IMR-90 (cell line): ENCODE measurements around the gene TCF7L1. TPM values are rescaled to one million over a fixed set of nuclear protein-coding genes. Genes with fewer than 3 reads are reported as not detected.
A peak's percentile ranks its signal among the peaks of the same experiment; 100 is the strongest.

Experiments
- ATAC-seq: fragments of 200-7000 bp; cut with Tn5 transposase; 2 replicates; pipeline ENCODE4 v1.9.1; 2020; ENCODE audit warnings: low read depth, mild to moderate bottlenecking, moderate library complexity
- BruUV-seq: library from RNA; stranded (reverse); fragments of 400-500 nt; replicated peaks from 2 replicates; lab custom pipeline; 2021; lab: Mats Ljungman, UMichigan
- CTCF ChIA-PET: fragments of 300-600 bp; formaldehyde crosslinking; extraction: SDS; loops from one replicate; lab custom pipeline; 2021; ENCODE audit warnings: antibody characterized with exemption; lab: Yijun Ruan, JAX
- POLR2A ChIA-PET: fragments of 300-600 bp; sonication (Branson Sonifier 250); formaldehyde crosslinking; loops from one replicate; lab custom pipeline; 2022; ENCODE audit warnings: antibody characterized with exemption; ENCODE audit not compliant: unreplicated experiment; lab: Charles Lee
- DNase-seq: peaks from one replicate; pipeline ENCODE4 v3.0.0; 2013
- H2AFZ ChIP-seq: replicated peaks from 2 replicates; pipeline ENCODE3; 2013; ENCODE audit warnings: low read length, mild to moderate bottlenecking; ENCODE audit not compliant: poor library complexity
- H2AK5ac ChIP-seq: 2 replicates; pipeline ENCODE4 v1.6.1; 2013; ENCODE audit warnings: low read depth, low read length, inconsistent platforms
- H2AK9ac ChIP-seq: replicated peaks from 2 replicates; pipeline ENCODE3; 2013; ENCODE audit warnings: mild to moderate bottlenecking, low read depth, low read length, moderate library complexity; ENCODE audit not compliant: poor library complexity
- H2BK120ac ChIP-seq: 2 replicates; pipeline ENCODE4 v1.6.1; 2013; ENCODE audit warnings: low read depth, low read length, inconsistent platforms
- H2BK15ac ChIP-seq: 3 replicates; pipeline ENCODE4 v1.6.1; 2013; ENCODE audit warnings: low read depth, low read length, inconsistent platforms
- H2BK20ac ChIP-seq: 2 replicates; pipeline ENCODE4 v1.6.1; 2013; ENCODE audit warnings: low read depth, mild to moderate bottlenecking, inconsistent platforms, low read length, moderate library complexity
- H2BK5ac ChIP-seq: 2 replicates; pipeline ENCODE4 v1.6.1; 2013; ENCODE audit warnings: mild to moderate bottlenecking, low read depth, low read length, inconsistent platforms; ENCODE audit not compliant: poor library complexity, severe bottlenecking
- H3K14ac ChIP-seq: replicated peaks from 2 replicates; pipeline ENCODE4 v1.6.1; 2013; ENCODE audit warnings: low read depth, low read length, inconsistent platforms
- H3K18ac ChIP-seq: 2 replicates; pipeline ENCODE4 v1.6.1; 2013; ENCODE audit warnings: low read depth, low read length, control low read depth
- H3K23ac ChIP-seq: 2 replicates; pipeline ENCODE4 v1.6.1; 2013; ENCODE audit warnings: low read depth, low read length, inconsistent platforms
- H3K27ac ChIP-seq: 2 replicates; pipeline ENCODE4 v1.5.1; 2013; ENCODE audit warnings: mild to moderate bottlenecking, control low read depth, low read length; ENCODE audit not compliant: insufficient read depth
- H3K27me3 ChIP-seq: 2 replicates; pipeline ENCODE4 v1.6.1; 2013; ENCODE audit warnings: low read length; ENCODE audit not compliant: control insufficient read depth, insufficient read depth
- H3K36me3 ChIP-seq: 2 replicates; pipeline ENCODE4 v1.6.1; 2013; ENCODE audit warnings: low read length, mixed read lengths; ENCODE audit not compliant: control insufficient read depth, insufficient read depth
- H3K4ac ChIP-seq: 2 replicates; pipeline ENCODE4 v1.6.1; 2013; ENCODE audit warnings: low read depth, low read length, inconsistent platforms
- H3K4me1 ChIP-seq: 2 replicates; pipeline ENCODE4 v1.6.1; 2013; ENCODE audit warnings: low read length, mixed read lengths; ENCODE audit not compliant: control insufficient read depth, insufficient read depth
- H3K4me2 ChIP-seq: 2 replicates; pipeline ENCODE4 v1.6.1; 2013; ENCODE audit warnings: low read depth, mild to moderate bottlenecking, control low read depth, low read length, moderate library complexity
- H3K4me3 ChIP-seq: 2 replicates; pipeline ENCODE4 v1.5.1; 2013; ENCODE audit warnings: low read depth, mild to moderate bottlenecking, control low read depth, low read length, moderate library complexity; ENCODE audit not compliant: insufficient read depth
- H3K56ac ChIP-seq: 2 replicates; pipeline ENCODE4 v1.6.1; 2013; ENCODE audit warnings: low read length, inconsistent platforms; ENCODE audit not compliant: insufficient read depth; ENCODE audit errors: extremely low read depth
- H3K79me1 ChIP-seq, 2 experiments: 2 replicates each; pipeline ENCODE4 v1.6.1; 2013; ENCODE audit warnings: low read length in 2 of 2, inconsistent platforms in 1 of 2, low read depth in 1 of 2
- H3K9ac ChIP-seq: 2 replicates; pipeline ENCODE4 v1.6.1; 2013; ENCODE audit warnings: low read depth, low read length, control low read depth
- H3K9me1 ChIP-seq: 2 replicates; pipeline ENCODE4 v1.6.1; 2013; ENCODE audit warnings: low read length, inconsistent platforms; ENCODE audit not compliant: insufficient read depth
- H3K9me3 ChIP-seq: 2 replicates; pipeline ENCODE4 v1.6.1; 2013; ENCODE audit warnings: low read length; ENCODE audit not compliant: control insufficient read depth, insufficient read depth
- H4K20me1 ChIP-seq: 2 replicates; pipeline ENCODE4 v1.6.1; 2013; ENCODE audit warnings: low read length, inconsistent platforms; ENCODE audit not compliant: insufficient read depth
- H4K5ac ChIP-seq: 2 replicates; pipeline ENCODE4 v1.6.1; 2013; ENCODE audit warnings: mild to moderate bottlenecking, low read depth, low read length, control low read depth
- H4K8ac ChIP-seq, 2 experiments: 2 replicates each; pipeline ENCODE4 v1.6.1; 2013; ENCODE audit warnings: low read depth in 2 of 2, low read length in 2 of 2, control low read depth in 1 of 2, inconsistent platforms in 1 of 2
- H4K91ac ChIP-seq: 2 replicates; pipeline ENCODE4 v1.6.1; 2013; ENCODE audit warnings: low read depth, low read length, inconsistent platforms; ENCODE audit not compliant: insufficient read depth
- NFE2L2 ChIP-seq: fragments of 150-350 bp; IDR thresholded peaks from 2 replicates; pipeline ENCODE4 v1.6.1; 2016; ENCODE audit warnings: low read depth, mild to moderate bottlenecking, low read length
- WGBS, 2 experiments: methylation state at CpG; one replicate each; pipeline versions ENCODE4 v1.1.5 to v1.1.7; 2013; ENCODE audit warnings: missing lambda C conversion rate in 2 of 2; ENCODE audit not compliant: insufficient read length in 1 of 2; ENCODE audit errors: extremely low coverage in 2 of 2; 5-methylcytosine and 5-hydroxymethylcytosine counted together
- dilution Hi-C: fragments of 300-500 bp; cut with HindIII; formaldehyde crosslinking; loops from one replicate; pipeline ENCODE4 v1.14.3; 2018; ENCODE audit warnings: low sequenced_read_pairs; ENCODE audit not compliant: unreplicated experiment
- in situ Hi-C: fragments of 300-500 bp; cut with MboI; formaldehyde crosslinking; loops from 3 replicates; pipeline ENCODE4 v1.14.3; 2019; ENCODE audit warnings: low sequenced_read_pairs, inconsistent platforms, mixed read lengths
- intact Hi-C: fragments of 100-400 bp; cut with micrococcal nuclease; formaldehyde crosslinking; loops from 2 replicates; pipeline ENCODE4 v1.10.0; 2022
- polyA plus RNA-seq, 3 experiments: library from polyadenylated mRNA; depleted of rRNA; stranded (reverse); fragments of >200 nt; gene quantifications; 2 replicates each; pipeline ENCODE4 v1.2.3, GENCODE V29; 2012; ENCODE audit warnings: low replicate concordance in 1 of 3
- total RNA-seq: library from RNA; depleted of rRNA; stranded (reverse); fragments of >200 nt; gene quantifications from 2 replicates; pipeline ENCODE4 v1.2.3, GENCODE V29; 2012
- TF ChIP-seq, protein P1 (sequence below): fragments of 150-350 bp; IDR thresholded peaks from 2 replicates; pipeline ENCODE4 v1.6.1; 2017; ENCODE audit warnings: mild to moderate bottlenecking, antibody characterized with exemption, low read length, low read depth

The TCF7L1 gene
- total and polyA plus RNA-seq, 2 of the 4 experiments (the other 2 are of a cell fraction) = 0.72 to 11.1 TPM

DNA sequence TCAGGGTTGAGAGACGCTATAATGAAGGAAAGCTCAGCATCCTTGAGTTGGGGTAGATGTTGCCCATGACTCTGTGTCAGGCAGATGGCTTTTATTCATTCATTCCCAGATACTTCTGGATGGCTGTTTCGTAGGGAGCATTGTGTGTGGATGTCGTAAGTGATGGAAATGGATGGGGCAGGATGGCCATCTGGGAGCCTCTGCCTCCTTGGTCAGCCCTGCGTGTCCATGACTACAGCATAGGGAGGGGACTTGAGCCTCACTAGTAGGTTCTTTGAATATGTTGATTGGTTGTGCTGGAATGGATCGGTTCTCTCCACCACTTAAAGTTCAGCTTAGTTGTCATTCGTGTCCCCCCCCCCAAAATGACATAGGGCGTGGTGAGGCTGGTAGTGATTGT lies 149.7 kb downstream of the TCF7L1 start:
- ATAC-seq = no peak
- H2BK120ac ChIP-seq = no peak overlapping the region
- dilution Hi-C loops = no loop called here
- CTCF ChIA-PET = interaction anchor here (0.6 kb wide), 1 partner anchor 220 kb away, joined by 6 read pairs; no protein-coding TSS in a partner anchor
- H3K9ac ChIP-seq = no peak overlapping the region
- peaks cover 12% of the 10 kb centered on the region for H3K4me1 ChIP-seq
- DNase-seq = no peak
- no peak overlapping the region for H2BK5ac ChIP-seq
- H4K20me1 ChIP-seq = peaks cover 4% of the 10 kb centered on the region; the same call in 1 of the 2 replicates
- no peak overlapping the region for H3K23ac ChIP-seq
- no peak overlapping the region for H4K8ac ChIP-seq
- in situ Hi-C loops = loop anchor here (25.0 kb wide), 1 partner anchor 796 kb away; no protein-coding TSS in a partner anchor
- peaks cover 20% of the 10 kb centered on the region for H3K9me1 ChIP-seq
- intact Hi-C loops = no loop called here
- H3K79me1 ChIP-seq = peaks cover 12 to 61% of the 10 kb centered on the region in 2 experiments; a peak in 3 of 4 replicates
- no peaks in the 10 kb centered on the region for H3K27me3 ChIP-seq
- no peak overlapping the region for H3K27ac ChIP-seq
- POLR2A ChIA-PET = no interaction called here
- H4K91ac ChIP-seq = 0 out of 2 replicates have a peak overlapping the region, but pooled peaks have one; percentile 11
- no peak overlapping the region for H3K14ac ChIP-seq
- TF ChIP-seq, protein P1, sequence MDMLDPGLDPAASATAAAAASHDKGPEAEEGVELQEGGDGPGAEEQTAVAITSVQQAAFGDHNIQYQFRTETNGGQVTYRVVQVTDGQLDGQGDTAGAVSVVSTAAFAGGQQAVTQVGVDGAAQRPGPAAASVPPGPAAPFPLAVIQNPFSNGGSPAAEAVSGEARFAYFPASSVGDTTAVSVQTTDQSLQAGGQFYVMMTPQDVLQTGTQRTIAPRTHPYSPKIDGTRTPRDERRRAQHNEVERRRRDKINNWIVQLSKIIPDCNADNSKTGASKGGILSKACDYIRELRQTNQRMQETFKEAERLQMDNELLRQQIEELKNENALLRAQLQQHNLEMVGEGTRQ = no peak
- TF ChIP-seq NFE2L2 = no peak
- no peak overlapping the region for H3K4me2 ChIP-seq
- no peak overlapping the region for H3K4me3 ChIP-seq
- WGBS, 2 experiments = no CpG with 5 or more reads among the region's 7 CpGs
- H3K18ac ChIP-seq = no peak overlapping the region
- no peak overlapping the region for H3K56ac ChIP-seq
- no peaks in the 10 kb centered on the region for H3K9me3 ChIP-seq
- no peak overlapping the region for H2AFZ ChIP-seq
- no peak overlapping the region for H2AK9ac ChIP-seq
- peaks cover 12% of the 10 kb centered on the region; the same call in 1 of the 2 replicates for H3K36me3 ChIP-seq
- no peak overlapping the region for H2BK20ac ChIP-seq
- no peak overlapping the region for H3K4ac ChIP-seq
- H4K5ac ChIP-seq = no peak overlapping the region
- H2BK15ac ChIP-seq = no peak overlapping the region
- BruUV-seq = no TSS peak
- no peak overlapping the region for H2AK5ac ChIP-seq
